B cell (primary cell): ENCODE results near the gene MAU2.
"Not testable (repeated sequence)": the region's sequence is repeated elsewhere in the genome, so short reads cannot be mapped to it uniquely, and the experiment has no call there.

Experiments
- EZH2 ChIP-seq: IDR thresholded peaks from 2 replicates; pipeline ENCODE4 v1.6.1; 2012; ENCODE audit warnings: borderline replicate concordance, low read depth, mild to moderate bottlenecking, moderate library complexity, low read length; ENCODE audit not compliant: insufficient read depth, poor library complexity, severe bottlenecking
- TF ChIP-seq, protein P1 (sequence below): fragments of 200-600 bp; IDR thresholded peaks from one replicate; pipeline ENCODE4 v1.8.0; 2022; ENCODE audit warnings: antibody characterized with exemption, mild to moderate bottlenecking

DNA sequence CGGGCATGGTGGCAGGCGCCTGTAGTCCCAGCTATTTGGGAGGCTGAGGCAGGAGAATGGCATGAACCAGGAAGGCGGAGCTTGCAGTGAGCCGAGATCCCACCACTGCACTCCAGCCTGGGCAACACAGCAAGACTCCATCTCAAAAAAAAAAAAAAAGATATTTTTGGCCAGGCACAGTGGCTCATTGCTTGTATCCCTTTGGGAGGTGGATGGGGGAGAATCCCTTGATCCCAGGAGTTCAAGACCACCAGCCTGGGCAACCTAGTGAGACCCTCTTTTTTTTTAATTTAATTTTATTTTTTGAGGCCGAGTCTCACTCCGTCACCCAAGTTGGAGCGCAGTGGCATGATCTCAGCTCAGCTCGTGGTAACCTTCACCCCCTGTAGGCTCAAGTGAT lies 30.1 kb downstream of the MAU2 start:
- TF ChIP-seq, protein P1, sequence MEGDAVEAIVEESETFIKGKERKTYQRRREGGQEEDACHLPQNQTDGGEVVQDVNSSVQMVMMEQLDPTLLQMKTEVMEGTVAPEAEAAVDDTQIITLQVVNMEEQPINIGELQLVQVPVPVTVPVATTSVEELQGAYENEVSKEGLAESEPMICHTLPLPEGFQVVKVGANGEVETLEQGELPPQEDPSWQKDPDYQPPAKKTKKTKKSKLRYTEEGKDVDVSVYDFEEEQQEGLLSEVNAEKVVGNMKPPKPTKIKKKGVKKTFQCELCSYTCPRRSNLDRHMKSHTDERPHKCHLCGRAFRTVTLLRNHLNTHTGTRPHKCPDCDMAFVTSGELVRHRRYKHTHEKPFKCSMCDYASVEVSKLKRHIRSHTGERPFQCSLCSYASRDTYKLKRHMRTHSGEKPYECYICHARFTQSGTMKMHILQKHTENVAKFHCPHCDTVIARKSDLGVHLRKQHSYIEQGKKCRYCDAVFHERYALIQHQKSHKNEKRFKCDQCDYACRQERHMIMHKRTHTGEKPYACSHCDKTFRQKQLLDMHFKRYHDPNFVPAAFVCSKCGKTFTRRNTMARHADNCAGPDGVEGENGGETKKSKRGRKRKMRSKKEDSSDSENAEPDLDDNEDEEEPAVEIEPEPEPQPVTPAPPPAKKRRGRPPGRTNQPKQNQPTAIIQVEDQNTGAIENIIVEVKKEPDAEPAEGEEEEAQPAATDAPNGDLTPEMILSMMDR: not testable (repeated sequence)
- TF ChIP-seq EZH2: not testable (repeated sequence)
